ENCODE data around the gene CCDC28B. TPM values are rescaled to one million over a fixed set of nuclear protein-coding genes. Genes with fewer than 3 reads are reported as not detected.
"Not testable (repeated sequence)": the region's sequence is repeated elsewhere in the genome, so short reads cannot be mapped to it uniquely, and the experiment has no call there.

CCDC28B gene
- total RNA-seq (1 to 10 TPM; 6.5 to 9.0 (median 6.8) TPM), total RNA-seq (3.1 to 7.5 (median 5.3) reads per million in 29 experiments)
- 12.2 TPM for total RNA-seq (2013)

- Histone ChIP-seq H3K4me3 (ENCODE audit: control insufficient read depth in 1 of 2, extremely low read depth in 1 of 2, low read length in 1 of 2) (peak within 1 kb of the TSS; percentile 78 to 91), H3K36me3 (ENCODE audit: control insufficient read depth in 2 of 2, extremely low read depth in 1 of 2, insufficient read depth in 1 of 2, low read length in 1 of 2) (peaks cover 3 to 15% of the 10 kb centered on the region in 2 donors), H3K4me1 (ENCODE audit: control insufficient read depth in 1 of 2, extremely low read depth in 1 of 2, insufficient read depth in 2 of 2, low read length in 2 of 2) (peaks cover 27 to 66% of the 10 kb centered on the region in 2 experiments), H3K27me3 (replicated peaks in 1 of 2; ENCODE audit: control insufficient read depth in 2 of 2, extremely low read depth in 1 of 2, insufficient read depth in 2 of 2, low read length in 1 of 2) (no peaks in the 10 kb centered on the region), H3K27ac (ENCODE audit: low read length) (peak within 1 kb of the TSS; percentile 93), H3K9me3 (no peaks in the 10 kb centered on the region)
- Mint-ChIP-seq H3K4me3 (peak within 1 kb of the TSS; percentile 85 to 91 (median 89)), H3K4me1 (peaks cover 60 to 74% (median 61%) of the 10 kb centered on the region in 3 donors), H3K27ac (peak within 1 kb of the TSS; percentile 89 to 93), H3K9me3 (no peaks in the 10 kb centered on the region), H3K27me3 (no peaks in the 10 kb centered on the region), H3K36me3 (peaks cover 7% of the 10 kb centered on the region)
- DNase-seq (peak; percentile 18 to 71 (median 42)), ATAC-seq (replicated peaks in 1 of 4) (peak; percentile 49 to 57 (median 53))
- 0% methylated on average over 17 of the region's 34 CpGs for WGBS (ENCODE audit: insufficient coverage)
- ChIA-PET POLR2A (interaction anchor here in 1 of 2 donors (0.5 to 0.6 kb wide), 2 partner anchors 102 to 765 kb away, joined by 3 to 7 read pairs; no protein-coding TSS in a partner anchor), CTCF (interaction anchor here in 1 of 2 donors (0.7 to 1.2 kb wide), 4 partner anchors 48 to 806 kb away, joined by 3 to 5 read pairs (median 4); no protein-coding TSS in a partner anchor)
These were observed at the start of gene CCDC28B for GRCh38 chr1:32200226-32201010. TSS of gene CCDC28B (plus strand) at chr1:32200595. CDS start at chr1:32201936, 1,341 bp downstream.

DNA sequence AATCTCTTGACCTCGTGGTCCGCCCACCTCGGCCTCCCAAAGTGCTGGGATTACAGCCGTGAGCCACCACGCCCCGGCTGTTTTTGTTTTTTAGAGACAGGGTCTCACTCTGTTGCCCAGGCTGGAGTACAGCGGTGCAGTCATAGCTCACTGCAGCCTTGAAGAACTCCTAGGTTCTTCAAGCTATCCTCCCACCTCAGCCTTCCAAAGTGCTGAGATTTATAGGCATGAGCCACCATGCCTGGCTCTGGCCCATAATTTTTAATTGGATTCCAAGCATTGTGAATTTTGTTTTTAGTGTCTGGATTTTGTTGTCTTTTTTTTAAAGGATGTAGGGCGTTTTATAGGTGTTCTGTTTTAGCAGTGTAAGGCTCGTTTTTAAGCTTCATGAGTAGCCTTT, 49.5 kb upstream of the CCDC28B start:
- no peak for DNase-seq
- H3K36me3 ChIP-seq (ENCODE audit: control insufficient read depth in 2 of 2, extremely low read depth in 1 of 2, insufficient read depth in 1 of 2, low read length in 1 of 2) = peaks cover 0 to 5% of the 10 kb centered on the region in 2 donors
- WGBS (ENCODE audit: insufficient coverage) = 93% methylated on average over 7 of the region's 9 CpGs
- Mint-ChIP-seq H3K36me3 (peaks cover 31% of the 10 kb centered on the region), H3K4me3 (no peak overlapping the region), H3K27ac (no peak overlapping the region), H3K4me1 (peaks cover 23 to 33% (median 25%) of the 10 kb centered on the region in 3 donors), H3K27me3 (no peaks in the 10 kb centered on the region), H3K9me3 (peaks cover 0 to 4% (median 4%) of the 10 kb centered on the region in 3 donors)
- H3K4me3 ChIP-seq (ENCODE audit: control insufficient read depth in 1 of 2, extremely low read depth in 1 of 2, low read length in 1 of 2) = no peak overlapping the region
- H3K27ac ChIP-seq (ENCODE audit: low read length) = no peak overlapping the region
- ATAC-seq (replicated peaks in 1 of 4) = no peak
- no peaks in the 10 kb centered on the region for H3K4me1 ChIP-seq (ENCODE audit: control insufficient read depth in 1 of 2, extremely low read depth in 1 of 2, insufficient read depth in 2 of 2, low read length in 2 of 2)
- ChIA-PET CTCF (interaction anchor here (0.6 to 0.7 kb wide), 2 partner anchors 89 to 257 kb away, joined by 4 to 5 read pairs; no protein-coding TSS in a partner anchor), POLR2A (no interaction called here)
- no peaks in the 10 kb centered on the region for H3K9me3 ChIP-seq
- H3K27me3 ChIP-seq (replicated peaks in 1 of 2; ENCODE audit: control insufficient read depth in 2 of 2, extremely low read depth in 1 of 2, insufficient read depth in 2 of 2, low read length in 1 of 2) = no peaks in the 10 kb centered on the region

DNA sequence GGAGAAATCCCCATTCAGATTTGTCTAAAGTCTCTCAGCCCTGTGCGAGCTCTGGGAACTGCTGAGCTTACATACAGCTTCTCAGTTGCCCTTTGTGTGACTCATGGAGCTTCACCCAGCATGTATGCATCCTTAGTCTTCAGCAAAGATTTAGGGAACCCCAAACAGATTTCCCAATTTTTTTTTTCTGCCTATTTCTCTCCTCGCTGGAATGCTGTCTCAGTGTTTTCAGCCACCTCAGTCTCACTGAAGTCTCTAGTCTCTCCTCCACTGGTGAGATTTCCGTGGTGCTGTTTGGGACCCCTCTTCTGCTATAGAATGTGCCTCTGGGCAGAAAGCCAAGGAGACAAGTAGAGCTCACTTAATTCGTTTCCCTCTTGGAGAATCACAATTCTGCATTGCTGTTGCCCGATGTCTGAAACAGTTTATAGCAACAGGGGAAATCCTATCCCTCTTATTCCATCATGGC, 49.0 kb upstream of the CCDC28B start:
- Mint-ChIP-seq H3K27me3 (no peaks in the 10 kb centered on the region), H3K4me1 (peaks cover 18 to 28% (median 20%) of the 10 kb centered on the region in 3 donors), H3K36me3 (peaks cover 33% of the 10 kb centered on the region), H3K4me3 (no peak overlapping the region), H3K9me3 (peaks cover 0 to 4% (median 4%) of the 10 kb centered on the region in 3 donors), H3K27ac (no peak overlapping the region)
- H3K27me3 ChIP-seq (replicated peaks in 1 of 2; ENCODE audit: control insufficient read depth in 2 of 2, extremely low read depth in 1 of 2, insufficient read depth in 2 of 2, low read length in 1 of 2) = no peaks in the 10 kb centered on the region
- no peak overlapping the region for H3K4me3 ChIP-seq (ENCODE audit: control insufficient read depth in 1 of 2, extremely low read depth in 1 of 2, low read length in 1 of 2)
- 98% methylated on average over 3 of the region's 5 CpGs for WGBS (ENCODE audit: insufficient coverage)
- no peaks in the 10 kb centered on the region for H3K4me1 ChIP-seq (ENCODE audit: control insufficient read depth in 1 of 2, extremely low read depth in 1 of 2, insufficient read depth in 2 of 2, low read length in 2 of 2)
- no peak overlapping the region for H3K27ac ChIP-seq (ENCODE audit: low read length)
- CTCF ChIA-PET = interaction anchor here in 1 of 2 donors (0.6 kb wide), 1 partner anchor 63 kb away, joined by 5 read pairs; no protein-coding TSS in a partner anchor
- H3K9me3 ChIP-seq = no peaks in the 10 kb centered on the region
- ATAC-seq (replicated peaks in 1 of 4) (no peak), DNase-seq (no peak)
- H3K36me3 ChIP-seq (ENCODE audit: control insufficient read depth in 2 of 2, extremely low read depth in 1 of 2, insufficient read depth in 1 of 2, low read length in 1 of 2) = peaks cover 1 to 10% of the 10 kb centered on the region in 2 donors
- POLR2A ChIA-PET = no interaction called here

GRCh38 chr1:32159189-32159588, 41.2 kb upstream of the CCDC28B start:
- peaks cover 67% of the 10 kb centered on the region for H3K36me3 Mint-ChIP-seq
- H3K27me3 ChIP-seq (replicated peaks in 1 of 2; ENCODE audit: control insufficient read depth in 2 of 2, extremely low read depth in 1 of 2, insufficient read depth in 2 of 2, low read length in 1 of 2) = no peaks in the 10 kb centered on the region
- peaks cover 0 to 2% (median 0%) of the 10 kb centered on the region in 3 donors for H3K4me1 Mint-ChIP-seq
- H3K27ac ChIP-seq (ENCODE audit: low read length) = no peak overlapping the region
- no peak overlapping the region for H3K27ac Mint-ChIP-seq
- CTCF ChIA-PET = no interaction called here
- H3K27me3 Mint-ChIP-seq = no peaks in the 10 kb centered on the region
- no peak for ATAC-seq (replicated peaks in 1 of 4)
- 20% methylated on average over 1 of the region's 3 CpGs for WGBS (ENCODE audit: insufficient coverage)
- no peak overlapping the region for H3K4me3 ChIP-seq (ENCODE audit: control insufficient read depth in 1 of 2, extremely low read depth in 1 of 2, low read length in 1 of 2)
- H3K36me3 ChIP-seq (ENCODE audit: control insufficient read depth in 2 of 2, extremely low read depth in 1 of 2, insufficient read depth in 1 of 2, low read length in 1 of 2) = peaks cover 25 to 76% of the 10 kb centered on the region in 2 donors
- DNase-seq = no peak
- POLR2A ChIA-PET = no interaction called here
- H3K4me3 Mint-ChIP-seq = no peak overlapping the region
- no peaks in the 10 kb centered on the region for H3K9me3 ChIP-seq
- H3K9me3 Mint-ChIP-seq = no peaks in the 10 kb centered on the region
- no peaks in the 10 kb centered on the region for H3K4me1 ChIP-seq (ENCODE audit: control insufficient read depth in 1 of 2, extremely low read depth in 1 of 2, insufficient read depth in 2 of 2, low read length in 2 of 2)

DNA sequence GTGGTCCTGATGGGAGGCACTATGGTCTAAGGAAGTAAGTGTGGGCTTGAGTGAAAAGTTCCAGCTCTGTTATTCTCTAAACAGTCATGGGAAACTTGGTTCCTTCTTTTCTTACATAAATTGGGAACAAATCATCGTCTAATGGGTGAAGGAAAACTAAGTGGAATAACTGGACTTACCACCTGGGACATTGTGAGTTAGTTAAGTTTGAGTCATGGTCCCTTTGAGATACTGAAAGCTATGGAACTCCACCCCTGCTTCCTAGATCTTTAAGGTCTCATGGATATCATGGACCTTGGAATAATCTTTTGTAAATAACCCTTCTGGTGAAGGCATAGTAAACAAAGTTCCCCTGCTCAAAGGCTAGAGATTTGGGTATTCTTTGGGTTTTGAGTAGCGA, 37.0 kb upstream of the CCDC28B start:
- Mint-ChIP-seq H3K4me3 (no peak overlapping the region), H3K36me3 (peaks cover 56% of the 10 kb centered on the region), H3K9me3 (no peaks in the 10 kb centered on the region), H3K27ac (no peak overlapping the region), H3K27me3 (no peaks in the 10 kb centered on the region), H3K4me1 (no peaks in the 10 kb centered on the region)
- no CpG with 5 or more reads among the region's 2 CpGs for WGBS (ENCODE audit: insufficient coverage)
- Histone ChIP-seq H3K4me3 (ENCODE audit: control insufficient read depth in 1 of 2, extremely low read depth in 1 of 2, low read length in 1 of 2) (no peak overlapping the region), H3K27me3 (replicated peaks in 1 of 2; ENCODE audit: control insufficient read depth in 2 of 2, extremely low read depth in 1 of 2, insufficient read depth in 2 of 2, low read length in 1 of 2) (no peaks in the 10 kb centered on the region), H3K27ac (ENCODE audit: low read length) (no peak overlapping the region), H3K4me1 (ENCODE audit: control insufficient read depth in 1 of 2, extremely low read depth in 1 of 2, insufficient read depth in 2 of 2, low read length in 2 of 2) (no peaks in the 10 kb centered on the region), H3K36me3 (ENCODE audit: control insufficient read depth in 2 of 2, extremely low read depth in 1 of 2, insufficient read depth in 1 of 2, low read length in 1 of 2) (peaks cover 17 to 84% of the 10 kb centered on the region in 2 donors), H3K9me3 (no peaks in the 10 kb centered on the region)
- ATAC-seq (replicated peaks in 1 of 4) (no peak), DNase-seq (no peak)
- ChIA-PET CTCF (no interaction called here), POLR2A (interaction anchor here in 1 of 2 donors (0.6 kb wide), 1 partner anchor 120 kb away, joined by 3 read pairs; no protein-coding TSS in a partner anchor)

DNA sequence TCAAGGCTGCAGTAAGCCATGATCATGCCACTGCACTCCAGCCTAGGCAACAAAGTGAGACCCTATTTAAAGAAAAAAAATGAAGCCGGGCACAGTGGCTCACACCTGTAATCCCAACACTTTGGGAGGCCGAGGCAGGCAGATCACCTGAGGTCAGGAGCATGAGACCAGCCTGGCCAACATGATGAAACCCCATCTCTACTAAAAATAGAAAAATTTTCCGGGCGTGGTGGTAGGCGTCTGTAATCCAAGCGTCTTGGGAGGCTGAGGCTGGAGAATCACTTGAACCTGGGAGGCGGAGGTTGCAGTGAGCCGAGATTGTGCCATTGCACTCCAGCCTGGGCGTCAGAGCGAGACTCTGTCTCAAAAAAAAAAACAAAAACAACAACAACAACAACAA, 34.8 kb upstream of the CCDC28B start:
- 100% methylated on average over 1 of the region's 10 CpGs for WGBS (ENCODE audit: insufficient coverage)
- POLR2A ChIA-PET; H3K27me3 ChIP-seq (replicated peaks in 1 of 2; ENCODE audit: control insufficient read depth in 2 of 2, extremely low read depth in 1 of 2, insufficient read depth in 2 of 2, low read length in 1 of 2); H3K27ac ChIP-seq (ENCODE audit: low read length); DNase-seq; ATAC-seq (replicated peaks in 1 of 4); CTCF ChIA-PET; H3K27ac Mint-ChIP-seq; H3K4me1 Mint-ChIP-seq; H3K27me3 Mint-ChIP-seq; H3K9me3 ChIP-seq; H3K4me3 Mint-ChIP-seq; H3K9me3 Mint-ChIP-seq; H3K4me3 ChIP-seq (ENCODE audit: control insufficient read depth in 1 of 2, extremely low read depth in 1 of 2, low read length in 1 of 2); H3K4me1 ChIP-seq (ENCODE audit: control insufficient read depth in 1 of 2, extremely low read depth in 1 of 2, insufficient read depth in 2 of 2, low read length in 2 of 2): not testable (repeated sequence)
- H3K36me3 ChIP-seq (ENCODE audit: control insufficient read depth in 2 of 2, extremely low read depth in 1 of 2, insufficient read depth in 1 of 2, low read length in 1 of 2) = peaks cover 19 to 83% of the 10 kb centered on the region in 2 donors
- peaks cover 56% of the 10 kb centered on the region for H3K36me3 Mint-ChIP-seq
